ENCODE measurements around the gene SAYSD1.

GRCh38 chr6:39082310-39082709 lies 32.7 kb downstream of the SAYSD1 start:
- TF ChIP-seq CEBPG (CRISPR knock-in tag; IDR thresholded peaks at IDR 0.05): no peak
- TF ChIP-seq CEBPG (tag; conservative IDR thresholded peaks at IDR 0.05 in 1 of 2, IDR thresholded peaks at IDR 0.05 in 1 of 2): no peak
- no peak for TF ChIP-seq ZNF134 (CRISPR knock-in tag; conservative IDR thresholded peaks at IDR 0.05)
